22Rv1 (cell line): ENCODE results near the gene WIPI1.

Experiments
- H3K27ac ChIP-seq: fragments of 450-650 bp; 2 replicates; pipeline ENCODE4 v1.5.1; 2017
- CTCF ChIP-seq: fragments of 450-650 bp; IDR thresholded peaks from 2 replicates; pipeline ENCODE4 v1.5.1; 2017; ENCODE audit warnings: mild to moderate bottlenecking
- ZFX ChIP-seq: fragments of 450-650 bp; IDR thresholded peaks from 2 replicates; pipeline ENCODE4 v1.6.1; 2017; ENCODE audit warnings: antibody characterized with exemption, borderline replicate concordance

The WIPI1 gene

GRCh38 chr17:68383120-68383442 is 74.2 kb downstream of the WIPI1 start:
- TF ChIP-seq CTCF = no peak
- no peak for TF ChIP-seq ZFX
- H3K27ac ChIP-seq = no peak overlapping the region

- TF ChIP-seq ZFX (no peak), CTCF (no peak)
- no peak overlapping the region for H3K27ac ChIP-seq
Measured at GRCh38 chr17:68382582-68383085, 74.7 kb downstream of the WIPI1 start.

GRCh38 chr17:68381076-68381900 is 76.0 kb downstream of the WIPI1 start:
- TF ChIP-seq CTCF (no peak), ZFX (no peak)
- no peak overlapping the region for H3K27ac ChIP-seq

- TF ChIP-seq ZFX (no peak), CTCF (no peak)
- H3K27ac ChIP-seq = peak overlapping the region; percentile 96; the same call in 1 of the 2 replicates
Measured at GRCh38 chr17:68379692-68380677, 77.3 kb downstream of the WIPI1 start.

GRCh38 chr17:68379177-68379510 is 78.2 kb downstream of the WIPI1 start:
- no peak for TF ChIP-seq ZFX
- no peak for TF ChIP-seq CTCF
- H3K27ac ChIP-seq = peak overlapping the region; percentile 96

GRCh38 chr17:68378268-68379176 is 78.8 kb downstream of the WIPI1 start:
- TF ChIP-seq ZFX = no peak
- no peak for TF ChIP-seq CTCF
- peak overlapping the region; percentile 96 for H3K27ac ChIP-seq
